Measurements from ENCODE around the gene CLCN3.

DNA sequence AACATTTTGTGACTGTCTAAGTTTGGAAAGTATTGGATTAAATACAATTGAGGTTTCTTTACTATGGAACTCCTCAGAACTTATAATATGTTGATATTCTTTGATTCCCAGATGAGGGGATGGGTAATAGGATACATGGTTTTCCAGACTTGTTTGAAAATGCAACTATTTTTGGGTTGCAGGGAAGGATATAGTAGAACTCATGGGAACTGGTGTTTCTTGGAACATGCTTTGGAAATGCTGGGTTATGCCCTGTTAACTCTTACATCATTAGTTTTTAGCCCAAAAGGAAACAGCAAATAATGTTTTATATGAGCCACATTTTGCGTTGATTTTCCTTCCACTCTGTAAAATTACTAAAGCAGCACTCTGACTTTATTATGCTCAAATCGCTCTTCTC, 95.4 kb downstream of the CLCN3 start:
- TF ChIP-seq CTCF (IDR thresholded peaks at IDR 0.05; ENCODE audit: low read length) (no peak), EZH2phosphoT487 (IDR thresholded peaks at IDR 0.05; ENCODE audit: low read length) (no peak), EZH2 (optimal IDR thresholded peaks at IDR 0.05; ENCODE audit: low read depth, low read length) (no peak)
